Esophagus squamous epithelium (tissue), 4 donors: ENCODE data around the gene SP100.

Experiments used
- CTCF ChIP-seq, 6 experiments: fragments of 450-650 bp in 4 of 6; fragments of 200-600 bp in 2 of 6; sonication (generic) in 2 of 6; IDR thresholded peaks; one replicate each; pipeline ENCODE4 v1.5.1; 2016 to 2019; ENCODE audit warnings: antibody characterized with exemption in 6 of 6, mild to moderate bottlenecking in 4 of 6, moderate library complexity in 4 of 6
- POLR2A ChIP-seq, 4 donors: fragments of 450-650 bp; IDR thresholded peaks; one replicate each; pipeline ENCODE4 v1.6.1; 2017; ENCODE audit warnings: antibody characterized with exemption in 4 of 4, mild to moderate bottlenecking in 4 of 4, moderate library complexity in 3 of 4

DNA sequence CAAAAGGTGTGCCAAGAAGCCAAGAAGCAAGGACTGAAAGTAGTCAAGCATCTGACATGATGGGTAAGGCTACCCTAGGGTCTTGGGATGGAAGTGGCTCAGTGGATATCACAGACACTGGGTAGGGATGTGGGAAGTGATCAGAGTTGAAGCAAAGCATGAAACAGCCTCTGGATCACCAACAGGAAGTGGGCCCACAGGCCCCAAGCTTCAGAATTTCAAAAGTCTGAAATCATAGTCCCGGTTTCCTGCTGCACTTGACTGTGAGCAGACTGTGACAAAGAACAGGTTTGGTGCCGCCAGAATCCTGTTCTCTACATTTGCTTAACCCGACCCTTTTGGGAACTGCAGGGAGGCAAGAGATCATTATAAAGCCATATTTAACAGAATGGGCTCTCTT is 57.4 kb downstream of the SP100 start:
- TF ChIP-seq CTCF (IDR thresholded peaks at IDR 0.05) = no peak
- TF ChIP-seq POLR2A (IDR thresholded peaks at IDR 0.05) = no peak
